Measurements from ENCODE around the gene ZFP1.
A peak's percentile ranks its signal among the peaks of the same experiment; 100 is the strongest.
"Not testable (repeated sequence)": the region's sequence is repeated elsewhere in the genome, so short reads cannot be mapped to it uniquely, and the experiment has no call there.

Gene ZFP1

DNA sequence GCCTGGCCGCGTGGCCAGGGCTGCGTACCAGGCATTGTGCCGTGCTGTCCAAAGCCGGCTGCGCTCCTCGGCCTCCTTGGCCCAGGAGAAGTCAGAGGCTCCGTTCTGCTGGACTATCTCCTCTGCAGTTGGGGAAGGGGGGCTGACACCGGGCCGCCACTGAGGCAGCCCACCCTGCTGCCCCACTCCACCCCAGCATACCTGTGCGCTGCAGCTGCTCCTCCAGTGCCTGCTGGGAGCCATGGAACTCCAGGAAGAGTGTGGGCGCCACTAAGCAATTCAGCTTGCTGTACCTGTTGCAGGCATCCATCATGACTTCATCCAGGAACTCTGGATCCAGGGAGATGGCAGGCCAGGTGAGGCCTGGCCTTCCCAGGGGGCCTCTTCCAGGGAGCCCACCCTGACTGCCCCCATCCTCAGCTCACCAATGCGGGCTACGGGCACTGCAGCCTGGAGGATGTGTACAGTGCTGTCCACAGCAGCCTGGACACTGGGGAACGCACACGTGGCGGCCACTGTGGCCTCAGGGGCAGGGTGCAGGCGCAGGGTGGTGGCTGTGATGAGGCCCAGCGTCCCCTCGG, 34.7 kb upstream of the ZFP1 start:
- no peak for DNase-seq

DNA sequence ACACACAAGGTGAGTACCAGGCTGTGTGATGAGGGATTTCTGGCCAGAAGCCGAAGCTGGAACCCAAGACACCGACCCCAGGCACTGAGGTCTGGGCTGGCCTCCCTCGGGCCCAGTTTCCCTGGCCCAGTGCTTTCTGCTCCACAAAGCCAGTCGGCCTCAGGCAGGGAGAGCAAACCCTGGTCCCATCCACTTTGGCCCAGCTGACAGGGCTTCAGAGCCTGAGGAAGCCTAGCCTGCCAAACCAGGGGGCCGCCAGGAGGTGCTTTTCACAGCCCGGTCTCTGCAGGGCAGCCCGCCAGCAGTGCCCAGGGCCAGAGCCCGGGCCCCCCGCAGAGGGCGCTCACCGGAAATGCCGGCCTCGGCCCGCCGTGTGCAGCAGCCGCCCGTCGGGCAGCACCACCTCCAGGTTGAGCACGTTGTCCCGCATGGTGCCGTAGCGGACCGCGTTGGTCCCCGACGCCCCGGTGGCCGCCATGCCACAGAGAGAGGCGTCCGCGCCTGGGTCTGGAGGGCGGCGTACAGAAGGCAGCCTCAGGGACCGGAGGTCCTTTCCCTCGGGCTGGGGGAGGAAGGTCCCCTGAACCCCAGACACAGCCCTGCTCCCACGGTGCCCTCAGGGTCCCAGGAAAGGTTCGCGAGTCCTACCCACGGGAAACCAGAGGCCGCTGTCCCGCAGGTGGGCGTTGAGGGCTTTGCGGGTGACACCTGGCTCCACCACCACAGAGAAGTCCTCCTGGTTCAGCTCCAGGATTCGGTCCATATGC, 34.0 kb upstream of the ZFP1 start:
- no peak for DNase-seq

DNA sequence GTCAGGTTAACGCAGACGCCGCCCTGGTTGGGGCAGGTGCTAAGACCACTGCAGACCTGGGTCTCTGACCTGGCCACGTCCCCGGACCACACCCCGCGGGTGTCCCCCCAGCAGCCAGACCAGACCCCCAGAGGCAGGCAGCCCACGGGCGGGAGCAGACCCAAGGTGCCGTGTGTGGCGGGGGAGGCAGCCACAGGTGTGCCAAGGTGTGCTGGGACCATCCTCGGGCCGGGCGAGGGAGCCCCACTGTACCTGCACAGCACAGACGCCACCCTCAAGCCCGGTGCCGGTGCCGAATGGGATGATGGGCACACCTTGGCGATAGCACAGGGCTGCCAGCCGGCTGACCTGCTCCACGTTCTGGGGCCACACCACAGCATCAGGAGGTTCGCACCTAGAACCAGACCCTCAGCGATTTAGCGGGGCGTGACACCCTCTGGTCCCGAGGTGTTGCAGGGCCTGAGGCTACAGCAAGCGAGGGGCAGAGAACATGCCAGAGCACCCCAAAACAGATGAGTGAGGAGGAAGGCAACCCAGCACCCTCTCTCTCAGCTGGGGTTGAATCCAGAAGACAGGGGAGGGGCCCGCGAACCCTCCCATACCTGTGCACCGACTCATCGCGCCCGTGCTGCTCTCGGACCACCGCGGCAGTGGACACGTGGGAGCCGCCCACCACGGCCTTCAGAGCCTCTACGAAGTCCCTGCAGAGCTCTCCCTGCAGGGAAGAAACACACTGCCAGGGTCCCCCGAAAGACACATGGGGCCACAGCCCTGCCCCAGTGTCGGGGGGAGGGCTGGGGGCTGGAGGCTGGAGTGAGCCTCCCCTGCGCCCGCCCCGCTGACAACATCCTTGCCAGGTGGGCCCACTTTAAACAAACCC, 33.1 kb upstream of the ZFP1 start:
- DNase-seq = no peak

DNA sequence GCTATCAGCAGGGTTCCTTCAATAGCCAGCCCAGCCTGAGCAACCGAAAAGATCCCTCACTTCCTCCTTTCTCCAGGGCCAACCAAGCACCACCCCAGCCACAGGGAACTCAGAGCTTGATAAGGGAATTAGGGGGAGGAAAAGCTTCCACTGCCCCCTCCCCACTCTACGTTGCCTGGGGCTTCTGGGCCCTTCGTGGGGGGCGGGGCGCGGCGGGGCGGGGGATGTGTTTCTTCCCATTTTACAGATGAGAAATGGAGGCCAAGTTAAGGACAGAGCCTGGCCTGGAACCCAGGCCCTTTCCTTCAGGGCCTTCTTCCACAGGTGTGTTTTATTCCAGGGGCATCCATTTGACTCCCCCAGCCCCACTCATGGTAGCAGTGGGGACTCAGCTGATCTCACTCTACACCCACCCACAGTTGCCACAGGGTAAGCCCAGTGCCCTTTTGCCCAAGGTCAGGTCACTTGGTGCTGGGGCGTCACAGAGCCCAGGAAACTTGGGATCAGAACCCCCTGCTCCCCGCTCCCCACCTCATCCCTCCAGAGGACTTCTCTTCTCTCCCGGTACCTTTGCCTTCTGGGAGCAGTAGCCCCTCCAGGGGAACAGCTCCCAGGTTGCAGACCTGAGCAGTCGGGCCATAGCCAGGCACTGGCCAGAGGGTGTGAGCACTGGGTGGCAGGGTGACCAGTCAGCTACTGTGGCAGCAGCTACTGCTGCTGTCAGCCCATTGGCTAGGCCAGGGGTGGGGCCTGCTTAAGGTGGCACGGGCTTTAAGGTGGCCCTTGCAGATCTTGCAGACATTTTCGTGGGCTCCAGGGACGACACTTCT, 32.0 kb upstream of the ZFP1 start, which contains the start of gene LDHD:
Gene LDHD, minus strand, starts transcription at position 700 of the 830 bp plus-strand sequence. Its CDS starts 60 bp downstream, at position 640.
- DNase-seq = no peak

DNA sequence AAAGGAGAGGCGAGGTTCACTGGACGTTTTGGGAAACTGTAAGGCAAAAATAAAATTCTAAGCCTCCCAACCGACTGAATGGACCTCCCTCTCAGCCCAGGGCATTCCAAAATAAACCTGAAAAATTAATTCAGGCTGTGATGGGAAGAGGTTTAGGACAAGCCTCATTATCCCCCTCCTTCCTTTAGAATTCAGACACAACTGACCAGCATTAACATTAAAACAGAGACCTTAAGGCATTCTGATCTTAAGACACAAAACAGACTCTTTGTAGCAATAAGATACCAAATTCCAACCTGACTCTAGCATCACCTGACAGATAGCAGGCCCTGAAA, 31.4 kb upstream of the ZFP1 start:
- DNase-seq = no peak

DNA sequence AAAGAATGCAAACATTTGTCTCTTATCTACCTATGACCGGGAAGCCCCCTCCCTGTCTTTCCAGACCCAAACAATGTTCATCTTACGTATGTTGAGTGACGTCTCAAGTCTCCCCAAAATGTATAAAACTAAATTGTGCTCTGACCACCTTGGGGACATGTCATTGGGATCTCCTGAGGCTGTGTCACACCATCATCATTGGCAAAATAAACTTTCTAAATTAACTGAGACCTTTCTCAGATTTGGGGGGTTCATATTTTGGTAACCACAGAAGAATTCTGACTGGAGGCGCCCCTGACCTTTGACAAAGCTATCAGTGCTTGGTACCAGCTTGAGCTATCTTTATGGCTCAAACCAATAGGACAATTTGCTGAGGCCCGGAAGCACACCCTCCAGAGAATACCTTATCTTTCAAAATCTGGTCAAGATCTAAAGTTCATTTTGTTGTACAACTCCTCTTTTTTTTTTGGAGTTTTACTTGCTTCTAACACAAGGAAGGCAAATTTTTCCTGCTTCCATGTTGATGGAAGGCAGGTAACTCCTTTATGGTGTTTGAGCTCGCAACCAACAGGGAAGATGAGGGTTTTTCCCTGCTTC, 29.3 kb upstream of the ZFP1 start:
- no peak for DNase-seq

DNA sequence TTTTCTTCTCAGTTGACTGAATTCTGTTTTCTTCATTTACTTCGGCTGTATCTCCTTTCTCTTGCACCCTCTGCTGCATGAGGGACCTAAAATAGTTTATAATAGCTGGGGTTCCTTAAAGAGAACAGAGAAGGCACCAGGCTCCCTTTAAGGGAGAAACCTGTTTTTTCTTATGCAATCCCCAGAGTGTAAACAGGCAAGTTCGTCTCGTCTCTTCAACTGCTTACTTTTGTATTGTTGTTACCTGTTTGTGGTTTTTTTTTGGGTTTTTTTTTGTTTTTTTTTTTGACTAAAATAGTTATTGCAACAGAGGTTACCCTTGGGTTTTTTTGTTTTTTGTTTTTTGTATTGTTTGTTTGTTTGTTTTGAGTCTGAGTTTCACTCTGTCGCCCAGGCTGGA, 28.1 kb upstream of the ZFP1 start:
- DNase-seq = no peak

DNA sequence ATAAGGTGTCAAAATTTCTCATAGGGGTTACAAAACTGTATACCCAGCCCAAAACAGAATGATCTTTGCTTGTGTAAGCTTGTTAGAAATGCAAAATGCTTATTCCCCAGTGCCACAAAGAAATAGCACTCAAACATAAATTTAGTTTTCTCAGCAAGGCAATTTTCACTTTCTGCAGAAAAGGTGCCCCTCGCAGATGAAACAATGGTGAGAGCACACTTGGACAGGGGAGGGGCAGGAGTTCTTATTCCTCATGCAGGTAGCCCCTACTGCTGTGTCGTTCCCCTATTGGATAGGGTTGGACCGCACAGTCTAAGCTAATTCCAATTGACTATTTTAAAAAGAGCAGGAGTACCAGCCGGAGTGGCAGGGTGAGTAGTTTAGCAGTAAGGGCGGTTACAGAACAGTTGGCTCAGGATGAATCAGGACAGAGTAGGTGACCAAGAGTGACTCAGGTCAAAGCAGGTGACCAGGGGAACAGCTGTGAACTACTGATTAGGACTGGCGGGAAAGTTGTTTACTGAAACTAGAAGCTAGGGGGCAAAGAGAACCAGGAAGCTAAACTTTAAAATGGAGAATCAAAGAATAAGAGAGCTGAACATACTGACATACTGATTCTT, 26.3 kb upstream of the ZFP1 start:
- DNase-seq = no peak

DNA sequence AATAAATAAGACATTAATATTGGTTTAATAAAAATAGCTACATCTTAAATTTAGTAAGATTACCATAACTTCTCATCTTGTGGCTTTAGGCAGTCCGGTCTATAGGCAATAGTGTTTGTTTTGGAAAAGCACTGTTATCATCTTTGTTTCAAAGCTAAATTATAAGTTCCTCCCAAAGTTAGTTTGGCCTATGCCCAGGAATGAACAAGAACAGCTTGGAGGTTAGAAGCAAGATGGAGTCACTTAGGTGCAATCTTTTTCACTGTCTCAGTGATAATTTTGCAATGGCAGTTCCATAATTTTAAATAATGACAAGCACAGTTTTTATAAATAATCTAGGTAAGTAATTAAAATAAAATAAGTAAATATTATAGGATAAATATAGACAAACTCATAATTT, 25.7 kb upstream of the ZFP1 start:
- no peak for DNase-seq

DNA sequence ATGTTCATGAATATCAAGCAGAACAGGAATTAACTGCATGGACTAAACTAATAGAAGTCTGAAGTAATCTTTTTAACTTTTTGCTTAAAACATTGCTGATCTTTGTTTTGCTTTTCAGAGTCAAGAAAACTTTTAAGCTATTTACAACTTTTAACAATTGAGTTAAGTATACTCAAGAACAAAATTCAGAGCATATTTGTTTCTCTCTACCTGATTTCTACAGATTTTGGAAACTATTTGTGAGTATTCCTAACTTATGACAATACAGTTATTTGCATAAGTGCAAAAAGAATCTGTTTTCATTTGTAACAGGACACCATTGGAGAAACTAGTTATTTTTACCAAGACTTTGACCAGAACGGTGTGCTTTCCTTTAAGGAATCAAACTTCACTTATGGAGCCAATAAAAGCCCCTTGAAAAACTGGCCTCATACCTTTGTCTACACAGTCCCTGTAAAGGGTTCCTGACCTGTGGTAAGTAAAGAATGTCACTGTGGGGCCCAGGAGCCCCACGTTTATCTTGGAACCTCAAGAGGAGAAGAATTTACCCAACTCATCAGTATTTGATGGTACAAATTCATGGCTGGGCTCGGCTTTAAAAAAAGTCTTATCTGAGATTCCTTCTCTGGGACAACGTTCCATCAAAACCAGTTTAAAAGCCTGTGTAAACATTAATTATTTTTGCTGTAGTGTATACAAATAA, 20.5 kb upstream of the ZFP1 start:
- no peak for DNase-seq

DNA sequence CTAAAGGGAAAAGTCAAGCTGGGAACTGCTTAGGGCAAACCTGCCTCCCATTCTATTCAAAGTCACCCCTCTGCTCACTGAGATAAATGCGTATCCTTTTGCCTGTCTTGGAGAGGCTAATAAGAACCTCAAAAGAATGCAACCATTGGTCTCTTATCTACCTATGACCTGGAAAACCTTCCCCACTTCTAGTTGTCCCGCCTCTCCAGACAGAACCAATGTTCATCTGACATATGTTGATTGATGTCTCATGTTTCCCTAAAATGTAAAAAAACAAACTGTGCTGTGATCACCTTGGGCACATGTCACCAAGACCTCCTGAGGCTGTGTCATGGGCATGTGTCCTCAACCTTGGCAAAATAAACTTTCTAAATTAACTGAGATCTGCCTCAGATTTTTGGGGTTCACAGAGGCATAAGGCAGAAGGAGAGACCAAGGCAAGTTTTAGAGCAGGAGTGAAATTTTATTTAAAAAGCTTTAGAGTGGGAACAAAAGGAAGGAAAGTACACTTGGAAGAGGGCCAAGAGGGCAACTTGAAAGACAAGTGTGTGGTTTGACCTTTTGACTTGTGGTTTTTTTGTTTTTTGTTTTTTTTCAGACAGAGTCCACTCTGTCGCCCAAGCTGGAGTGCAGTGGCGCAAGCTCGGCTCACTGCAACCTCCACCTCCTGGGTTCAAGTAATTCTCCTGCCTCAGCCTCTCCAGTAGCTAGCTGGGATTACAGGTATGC, 18.7 kb upstream of the ZFP1 start:
- DNase-seq = not testable (repeated sequence)

DNA sequence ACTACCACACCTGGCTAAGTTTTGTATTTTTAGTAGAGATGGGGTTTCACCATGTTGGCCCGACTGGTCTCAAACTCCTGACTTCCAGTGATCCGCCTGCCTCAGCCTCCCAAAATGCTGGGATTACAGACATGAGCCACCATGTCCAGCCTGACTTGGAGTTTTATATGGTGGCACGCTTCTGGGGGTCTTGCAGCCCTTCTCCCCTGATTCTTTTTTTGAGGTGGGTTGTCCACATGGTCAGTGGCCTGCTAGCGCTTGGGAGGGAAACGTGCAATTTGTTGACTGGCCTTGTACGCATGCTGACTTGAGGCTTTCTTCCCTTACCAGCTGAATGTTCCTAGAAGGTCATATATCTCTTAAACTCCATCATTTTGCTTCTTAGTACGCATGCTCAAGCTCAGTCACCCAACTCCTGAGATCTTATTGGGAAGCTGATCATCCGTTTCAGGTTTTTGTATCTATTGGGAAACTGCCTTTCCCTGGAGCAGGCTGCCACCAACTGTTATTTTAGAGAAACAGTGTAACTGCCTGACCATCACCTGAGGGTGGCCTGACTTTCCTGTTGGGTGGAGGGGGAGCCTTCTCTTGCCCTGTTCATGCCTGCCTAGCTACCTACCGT, 18.1 kb upstream of the ZFP1 start:
- DNase-seq = no peak

DNA sequence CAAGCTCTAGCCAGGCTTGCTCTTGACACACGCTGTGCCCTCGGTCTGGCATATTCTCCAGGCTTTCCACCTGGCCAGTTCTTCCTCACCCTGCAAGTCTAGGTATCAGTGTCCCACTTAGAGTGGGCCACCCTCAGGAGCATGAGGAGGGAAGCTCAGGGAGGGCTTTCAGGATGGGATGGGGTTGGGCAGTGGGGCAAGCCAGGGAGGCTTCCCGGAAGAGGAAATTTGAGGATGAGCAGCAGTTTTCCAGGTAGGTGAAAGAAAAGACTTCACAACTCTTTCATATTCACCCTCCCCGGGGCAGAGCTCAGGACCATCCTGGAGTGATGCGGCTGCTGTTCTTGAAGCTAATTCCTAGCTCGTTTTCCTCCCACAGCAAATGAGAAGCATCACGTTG, 17.2 kb upstream of the ZFP1 start:
- DNase-seq = no peak

DNA sequence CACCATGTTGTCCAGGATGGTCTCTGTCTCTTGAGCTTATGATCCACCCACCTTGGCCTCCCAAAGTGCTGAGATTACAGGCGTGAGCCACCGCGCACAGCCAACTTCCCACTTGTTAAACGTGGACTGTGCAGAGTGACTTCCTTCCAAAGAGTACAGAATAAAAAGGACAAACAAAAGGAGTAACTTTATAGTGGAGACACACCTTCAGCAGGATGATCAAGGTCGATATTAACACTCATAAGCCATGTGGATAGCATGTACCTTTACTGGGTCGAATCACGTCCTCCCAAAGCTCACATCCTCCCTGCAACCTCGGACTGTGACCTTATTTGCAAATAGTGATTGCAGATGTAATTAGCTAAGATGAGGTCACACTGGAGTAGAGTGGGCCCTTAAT, 10.1 kb upstream of the ZFP1 start:
- DNase-seq = no peak

DNA sequence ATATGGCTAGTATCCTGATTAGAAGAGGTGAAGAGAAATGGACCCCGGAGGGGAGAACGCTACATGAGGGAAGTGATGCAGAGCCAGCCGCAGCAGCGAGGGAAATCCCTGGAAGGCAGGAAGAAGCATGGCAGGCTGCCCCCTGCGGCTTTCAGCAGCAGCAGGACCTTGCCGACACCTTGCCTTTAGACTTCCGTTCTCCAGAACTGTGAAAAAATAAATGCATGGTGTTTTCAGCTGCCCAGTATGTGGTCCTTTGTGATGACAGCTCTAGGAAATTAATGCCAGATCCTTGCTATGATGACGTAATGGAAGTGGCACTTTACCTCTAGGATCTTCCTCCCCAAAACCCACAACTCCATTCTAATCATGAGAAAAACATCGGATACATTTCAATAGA, 9.7 kb upstream of the ZFP1 start:
- peak; percentile 86 for DNase-seq

DNA sequence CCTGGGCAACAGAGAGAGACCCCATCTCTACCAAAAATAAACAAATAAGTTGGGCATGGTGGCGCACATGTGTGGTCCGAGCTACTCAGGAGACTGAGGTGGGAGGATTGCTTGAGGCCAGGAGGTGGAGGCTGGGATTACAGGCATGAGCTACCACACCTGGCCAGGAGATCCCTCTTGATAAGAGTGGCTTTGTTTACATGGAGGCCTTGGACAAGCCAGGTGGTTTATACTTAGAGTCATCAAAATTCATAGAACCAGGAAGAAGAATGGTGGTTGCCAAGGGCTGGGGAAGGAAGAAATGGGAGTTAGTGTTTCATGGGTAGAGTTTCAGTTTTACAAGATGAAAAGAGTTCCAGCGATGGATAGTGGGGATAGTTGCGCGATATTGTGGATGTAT, 8.8 kb upstream of the ZFP1 start:
- DNase-seq = no peak

DNA sequence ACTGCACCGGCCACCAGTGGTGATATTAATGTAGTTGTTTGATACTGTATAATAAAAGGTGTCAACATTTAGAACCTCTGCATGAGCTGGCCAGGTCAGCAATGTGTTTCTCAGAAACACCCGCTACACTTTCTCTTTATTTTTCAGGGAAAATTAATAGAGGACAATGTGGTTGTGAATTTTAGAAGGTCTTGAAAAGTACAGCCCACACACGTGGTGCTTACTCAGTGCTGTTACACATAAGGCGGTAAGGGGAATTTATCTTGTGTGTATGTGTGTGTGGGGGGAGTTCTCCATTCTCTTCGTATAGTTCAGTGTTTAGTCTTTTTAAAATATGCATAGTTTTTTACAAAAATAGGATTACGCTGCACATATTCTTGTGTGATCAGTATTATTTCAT, 4.4 kb upstream of the ZFP1 start:
- no peak for DNase-seq

DNA sequence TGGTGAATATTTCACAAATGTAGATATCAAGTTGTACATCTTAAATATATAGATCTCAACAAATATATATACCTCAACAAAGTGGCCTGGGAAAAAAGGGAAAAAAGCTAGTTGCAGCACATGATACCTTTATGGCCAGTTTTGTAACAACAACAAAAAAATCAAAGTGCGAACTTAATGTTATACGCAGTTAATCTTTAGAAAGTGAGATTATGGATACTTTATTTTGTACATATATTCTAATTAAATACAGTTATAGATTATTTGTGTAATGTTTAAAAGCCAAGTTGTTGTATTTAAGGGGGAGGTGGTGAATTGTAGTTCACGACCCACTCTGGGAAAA, 385 bp upstream of the ZFP1 start:
- no peak for DNase-seq

DNA sequence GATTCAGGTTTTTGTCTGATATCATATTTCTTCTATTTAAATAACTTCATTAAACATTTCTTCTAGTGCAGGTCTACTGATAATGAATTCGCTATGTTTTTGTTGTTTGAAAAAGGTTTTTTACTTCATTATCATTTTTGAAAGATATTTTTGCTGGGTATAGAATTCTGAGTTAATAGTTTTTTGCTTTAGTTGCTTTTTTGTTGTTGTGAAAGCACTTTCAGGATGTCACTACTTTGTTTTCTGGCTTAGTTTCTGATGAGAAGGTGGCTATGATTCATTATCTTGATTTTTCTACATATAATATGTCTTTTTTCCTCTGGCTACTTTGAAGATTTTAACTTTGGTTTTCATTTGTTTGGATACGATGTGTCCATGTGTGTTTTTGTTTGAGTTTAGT, 3.5 kb downstream of the ZFP1 start:
- no peak for DNase-seq

DNA sequence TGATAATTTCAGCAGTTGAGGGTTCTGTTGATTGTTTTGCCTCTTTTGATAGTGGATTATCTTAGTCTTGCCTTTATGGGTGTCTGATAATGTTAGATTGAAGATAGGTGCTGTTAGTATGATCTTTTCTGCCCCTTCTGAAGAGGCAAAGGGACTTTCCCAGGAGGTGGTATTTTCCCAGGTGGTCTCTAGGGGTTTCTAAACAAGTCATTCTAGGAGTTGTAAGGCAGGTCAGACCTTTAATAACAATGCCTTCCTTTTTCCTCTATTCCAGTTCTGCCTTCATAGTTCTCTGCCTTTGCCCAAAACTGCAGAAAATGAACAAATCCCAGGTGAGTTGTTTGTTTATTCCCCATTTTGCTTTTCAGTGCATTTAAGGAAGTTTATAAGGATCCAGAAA, 4.3 kb downstream of the ZFP1 start:
- no peak for DNase-seq

All from fibroblast of skin of scalp (primary cell).